ENCODE data around the gene COX14. TPM values are rescaled to one million over a fixed set of nuclear protein-coding genes. Genes with fewer than 3 reads are reported as not detected.

COX14 gene
- total RNA-seq, 1 experiment from 2014 or later: 41.0 TPM

GRCh38 chr12:50074936-50075807 is 36.9 kb upstream of the COX14 start:
- Histone ChIP-seq H3K27ac (ENCODE audit: low read depth, low read length) (no peak overlapping the region), H3K4me3 (replicated peaks in 1 of 2; ENCODE audit: low read depth in 1 of 2, low read length in 2 of 2) (no peak overlapping the region), H3K9me2 (ENCODE audit: insufficient read depth) (no peaks in the 10 kb centered on the region), H2AFZ (ENCODE audit: low read depth, low read length, poor library complexity, severe bottlenecking) (no peak overlapping the region), H4K20me1 (ENCODE audit: insufficient read depth) (no peaks in the 10 kb centered on the region; the same call in 1 of the 2 replicates), H3K9ac (ENCODE audit: low read length) (no peak overlapping the region), H3K4me1 (ENCODE audit: control insufficient read depth in 1 of 2, insufficient read depth in 2 of 2, low read length in 2 of 2) (peaks cover 0 to 14% of the 10 kb centered on the region in 2 experiments; a peak in 1 of 4 replicates), H3K9me3 (ENCODE audit: control insufficient read depth in 1 of 2, insufficient read depth in 1 of 2, low read depth in 1 of 2, low read length in 2 of 2) (no peaks in the 10 kb centered on the region), H3K4me2 (ENCODE audit: low read length) (0 out of 2 replicates have a peak overlapping the region, but pooled peaks have one; percentile 1), H3K36me3 (ENCODE audit: control insufficient read depth in 1 of 2, insufficient read depth in 2 of 2, low read length in 2 of 2) (no peaks in the 10 kb centered on the region), H3K27me3 (ENCODE audit: insufficient read depth, low read length) (no peaks in the 10 kb centered on the region), H3K79me2 (ENCODE audit: insufficient read depth, low read length) (no peaks in the 10 kb centered on the region)
- intact Hi-C loops (cut with micrococcal nuclease): loop anchor here (1.0 kb wide), 1 partner anchor 100 kb away; no protein-coding TSS in a partner anchor
- ATAC-seq: peak; percentile 95
- RAD21 ChIA-PET (ENCODE audit: low non-redundant PET in 1 of 2, low total read pairs in 2 of 2, uncharacterized antibody in 2 of 2, unreplicated experiment in 2 of 2): interaction anchor here (0.7 to 1.4 kb wide), 2 partner anchors 101 to 407 kb away, joined by 4 read pairs; no protein-coding TSS in a partner anchor
- no TSS peak for BruUV-seq (replicated peaks)
- CTCF ChIA-PET: interaction anchor here (0.6 to 1.7 kb wide), 3 partner anchors 98 to 239 kb away, joined by 4 to 12 read pairs (median 5); no protein-coding TSS in a partner anchor
- POLR2A ChIA-PET: no interaction called here
- TF ChIP-seq EGR1 (IDR thresholded peaks at IDR 0.05; ENCODE audit: low read depth) (no peak), RAD21 (IDR thresholded peaks at IDR 0.05; ENCODE audit: low read depth) (peak; percentile 97), CTCF (IDR thresholded peaks at IDR 0.05 in 2 of 3, conservative IDR thresholded peaks at IDR 0.05 in 1 of 3; ENCODE audit: borderline replicate concordance in 1 of 3, insufficient read depth in 1 of 3, low read depth in 2 of 3, low read length in 2 of 3) (peak; percentile 81 to 93 (median 91))
- peak; percentile 42 for DNase-seq (ENCODE audit: low read depth, low spot score)

- Histone ChIP-seq H3K36me3 (ENCODE audit: control insufficient read depth in 1 of 2, insufficient read depth in 2 of 2, low read length in 2 of 2) (0 out of 4 replicates have a peak, but pooled peaks cover 0 to 2% of the 10 kb centered on the region in 2 experiments), H3K4me3 (replicated peaks in 1 of 2; ENCODE audit: low read depth in 1 of 2, low read length in 2 of 2) (no peak overlapping the region), H3K79me2 (ENCODE audit: insufficient read depth, low read length) (no peaks in the 10 kb centered on the region), H3K4me1 (ENCODE audit: control insufficient read depth in 1 of 2, insufficient read depth in 2 of 2, low read length in 2 of 2) (peaks cover 0 to 9% of the 10 kb centered on the region in 2 experiments; a peak in 1 of 4 replicates), H3K27ac (ENCODE audit: low read depth, low read length) (no peak overlapping the region), H3K4me2 (ENCODE audit: low read length) (0 out of 2 replicates have a peak overlapping the region, but pooled peaks have one; percentile 1), H4K20me1 (ENCODE audit: insufficient read depth) (no peaks in the 10 kb centered on the region; the same call in 1 of the 2 replicates), H3K27me3 (ENCODE audit: insufficient read depth, low read length) (no peaks in the 10 kb centered on the region), H2AFZ (ENCODE audit: low read depth, low read length, poor library complexity, severe bottlenecking) (no peak overlapping the region), H3K9me2 (ENCODE audit: insufficient read depth) (no peaks in the 10 kb centered on the region), H3K9ac (ENCODE audit: low read length) (no peak overlapping the region), H3K9me3 (ENCODE audit: control insufficient read depth in 1 of 2, insufficient read depth in 1 of 2, low read depth in 1 of 2, low read length in 2 of 2) (no peaks in the 10 kb centered on the region)
- CTCF ChIA-PET: interaction anchor here (1.0 to 1.4 kb wide), 3 partner anchors 9 to 100 kb away, joined by 3 to 6 read pairs (median 4); partner anchors contain the start of gene SMARCD1
- RAD21 ChIA-PET (ENCODE audit: low non-redundant PET in 1 of 2, low total read pairs in 2 of 2, uncharacterized antibody in 2 of 2, unreplicated experiment in 2 of 2): no interaction called here
- BruUV-seq (replicated peaks): no TSS peak
- DNase-seq (ENCODE audit: low read depth, low spot score) (no peak), ATAC-seq (no peak)
- intact Hi-C loops (cut with micrococcal nuclease): loop anchor here (1.0 kb wide), 1 partner anchor 100 kb away; no protein-coding TSS in a partner anchor
- TF ChIP-seq CBX3 (IDR thresholded peaks at IDR 0.05; ENCODE audit: low read depth) (no peak), ELF1 (IDR thresholded peaks at IDR 0.05; ENCODE audit: borderline replicate concordance, low read depth) (no peak), ZFX (IDR thresholded peaks at IDR 0.05) (no peak)
- POLR2A ChIA-PET: no interaction called here
Measured at GRCh38 chr12:50075808-50076170, 36.2 kb upstream of the COX14 start.

Measured in HCT116 (cell line).